ENCODE results near the gene MX2.
"Not testable (repeated sequence)": the region's sequence is repeated elsewhere in the genome, so short reads cannot be mapped to it uniquely, and the experiment has no call there.

MX2 gene

GRCh38 chr21:41349619-41350390 lies 12.0 kb upstream of the MX2 start:
- no peak for DNase-seq (ENCODE audit: low read depth)
- no peak for TF ChIP-seq CTCF (IDR thresholded peaks at IDR 0.05; ENCODE audit: low read length, missing control alignments)
- H3K4me3 ChIP-seq (replicated peaks; ENCODE audit: low read depth, low read length) = no peak overlapping the region

DNA sequence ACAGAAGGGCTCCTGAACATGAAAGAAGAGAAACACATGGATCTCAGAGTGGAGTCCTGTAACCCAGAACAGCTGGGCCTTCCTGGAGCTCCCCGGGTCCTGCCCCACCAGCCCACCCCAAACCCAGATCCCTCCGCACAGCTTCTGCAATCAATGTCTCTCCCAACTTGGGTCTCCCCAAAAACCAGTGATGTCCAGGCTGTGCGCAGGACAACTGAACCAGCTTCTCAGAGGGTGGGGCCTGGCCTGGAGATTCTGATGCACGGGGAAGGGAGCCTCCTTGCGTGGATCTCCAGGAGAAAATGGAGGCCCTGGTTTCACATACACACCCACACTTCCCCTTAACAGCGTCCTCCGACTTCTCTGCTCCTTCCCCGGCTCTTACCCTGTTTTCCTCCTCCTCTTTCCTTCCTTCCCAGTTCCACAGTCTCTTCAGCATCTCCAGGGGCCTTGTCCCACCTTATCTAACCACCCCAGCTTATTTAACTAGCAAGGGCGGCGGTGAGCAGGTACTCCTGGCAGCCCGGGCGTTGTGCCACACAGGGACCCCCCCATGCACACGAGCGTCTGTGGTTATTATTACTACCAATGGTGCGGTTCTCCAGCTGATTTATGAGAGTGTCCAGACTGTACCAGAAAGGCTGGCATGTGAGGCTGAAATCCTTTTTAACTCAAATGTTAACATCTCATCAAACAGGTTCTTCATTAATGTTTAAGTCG lies 11.2 kb upstream of the MX2 start:
- no peak for TF ChIP-seq CTCF (IDR thresholded peaks at IDR 0.05; ENCODE audit: low read length, missing control alignments)
- H3K4me3 ChIP-seq (replicated peaks; ENCODE audit: low read depth, low read length) = no peak overlapping the region
- DNase-seq (ENCODE audit: low read depth) = no peak

GRCh38 chr21:41357546-41357945 lies 4.3 kb upstream of the MX2 start:
- no peak for TF ChIP-seq CTCF (IDR thresholded peaks at IDR 0.05; ENCODE audit: low read length, missing control alignments)

DNA sequence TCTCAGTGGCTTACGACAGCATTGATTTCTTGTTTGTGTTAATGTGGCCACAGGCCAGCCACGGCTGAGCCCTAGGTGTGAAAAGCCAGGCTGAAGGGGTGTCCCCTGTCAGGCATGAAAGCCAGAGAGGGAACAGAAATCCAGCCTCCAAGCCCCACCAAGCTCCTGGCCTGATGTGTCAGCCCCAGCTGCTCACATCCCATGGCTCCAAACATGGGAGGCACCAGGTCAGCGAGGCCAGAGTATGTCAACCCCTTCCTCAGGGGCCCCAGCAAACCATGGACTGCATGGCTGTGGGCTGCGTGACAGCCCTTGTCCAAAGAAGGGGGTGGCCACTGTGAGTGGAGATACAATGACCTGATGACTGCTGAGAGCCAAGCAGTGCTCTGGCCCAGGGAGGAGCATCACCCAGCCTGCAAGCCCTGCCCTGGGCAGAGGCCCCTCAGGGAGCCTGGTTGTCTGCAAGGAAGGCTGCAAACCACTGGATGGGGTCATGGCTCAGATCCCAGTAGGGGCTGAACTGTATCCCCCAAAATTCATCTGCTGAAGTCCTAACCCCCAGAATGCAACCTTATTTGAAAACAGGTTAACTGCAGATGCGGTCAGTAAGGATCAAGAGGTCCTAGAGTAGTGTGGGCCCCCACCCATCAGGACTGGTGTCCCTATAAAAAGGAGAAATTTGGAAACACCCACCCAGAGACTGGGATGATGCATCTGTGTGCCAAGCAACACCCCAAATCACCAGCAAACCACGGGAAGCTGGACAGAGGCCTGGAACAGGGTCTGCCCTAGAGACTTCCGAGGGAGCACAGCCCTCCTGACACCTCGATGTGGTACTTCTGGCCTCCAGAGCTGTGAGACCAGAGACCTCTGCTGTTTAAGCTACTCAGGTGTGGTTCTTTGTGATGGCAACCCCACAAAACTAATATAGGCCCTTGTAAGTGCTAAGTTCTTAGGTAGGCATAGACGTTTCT lies 3.3 kb upstream of the MX2 start:
- TF ChIP-seq CTCF (IDR thresholded peaks at IDR 0.05; ENCODE audit: low read length, missing control alignments) = no peak
- DNase-seq (ENCODE audit: low read depth) = no peak

More at GRCh38 chr21:41357546-41357945, 4.3 kb upstream of the MX2 start:
- no peak for DNase-seq (ENCODE audit: low read depth)
- no peak overlapping the region for H3K4me3 ChIP-seq (replicated peaks; ENCODE audit: low read depth, low read length)

GRCh38 chr21:41359286-41359685 lies 2.5 kb upstream of the MX2 start:
- TF ChIP-seq CTCF (IDR thresholded peaks at IDR 0.05; ENCODE audit: low read length, missing control alignments) = no peak
- no peak for DNase-seq (ENCODE audit: low read depth)
- no peak overlapping the region for H3K4me3 ChIP-seq (replicated peaks; ENCODE audit: low read depth, low read length)

More for the DNA sequence above, 3.3 kb upstream of the MX2 start:
- no peak overlapping the region for H3K4me3 ChIP-seq (replicated peaks; ENCODE audit: low read depth, low read length)

- not testable (repeated sequence) for DNase-seq (ENCODE audit: low read depth)
Measured at GRCh38 chr21:41359754-41360071, 2.1 kb upstream of the MX2 start.

More at GRCh38 chr21:41359754-41360071, 2.1 kb upstream of the MX2 start:
- H3K4me3 ChIP-seq (replicated peaks; ENCODE audit: low read depth, low read length) = not testable (repeated sequence)

Measured in fibroblast of pulmonary artery (primary cell).